ENCODE data around the gene RNU5B-1.

DNA sequence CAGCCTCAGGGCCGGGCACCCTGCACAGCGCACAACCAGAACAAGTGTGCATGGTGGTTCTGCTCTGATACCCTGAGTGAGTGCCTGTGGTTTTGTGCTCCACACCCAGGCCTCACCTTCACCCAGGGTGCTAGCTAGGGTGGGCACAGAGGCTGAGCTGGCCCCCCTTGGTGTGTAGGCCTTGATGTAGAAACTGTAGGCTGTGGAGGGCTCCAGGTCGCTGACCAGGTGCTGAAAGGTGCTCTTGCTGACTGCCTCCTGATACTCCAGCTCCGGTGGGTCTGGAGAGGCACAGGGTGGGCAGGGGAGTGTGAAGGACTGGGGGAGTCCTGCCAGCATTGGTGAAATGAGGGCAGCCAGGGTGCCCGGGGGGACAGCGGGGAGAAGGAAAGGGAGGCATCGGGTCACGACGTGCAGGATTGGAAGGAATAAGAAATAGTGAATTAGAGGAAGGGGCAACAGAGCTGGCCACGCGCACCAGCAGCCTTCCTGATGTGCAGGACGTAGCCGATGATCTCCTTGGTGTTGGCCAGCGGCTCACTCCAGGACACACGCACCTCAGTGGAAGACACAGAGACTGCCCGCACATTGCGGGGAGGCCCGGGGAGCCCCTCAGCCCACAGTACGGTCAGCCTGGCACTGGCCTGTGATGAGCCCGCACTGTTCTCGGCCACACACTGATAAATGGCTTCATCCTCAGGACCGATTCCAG, 26.6 kb downstream of the RNU5B-1 start:
- TF ChIP-seq, protein P1, sequence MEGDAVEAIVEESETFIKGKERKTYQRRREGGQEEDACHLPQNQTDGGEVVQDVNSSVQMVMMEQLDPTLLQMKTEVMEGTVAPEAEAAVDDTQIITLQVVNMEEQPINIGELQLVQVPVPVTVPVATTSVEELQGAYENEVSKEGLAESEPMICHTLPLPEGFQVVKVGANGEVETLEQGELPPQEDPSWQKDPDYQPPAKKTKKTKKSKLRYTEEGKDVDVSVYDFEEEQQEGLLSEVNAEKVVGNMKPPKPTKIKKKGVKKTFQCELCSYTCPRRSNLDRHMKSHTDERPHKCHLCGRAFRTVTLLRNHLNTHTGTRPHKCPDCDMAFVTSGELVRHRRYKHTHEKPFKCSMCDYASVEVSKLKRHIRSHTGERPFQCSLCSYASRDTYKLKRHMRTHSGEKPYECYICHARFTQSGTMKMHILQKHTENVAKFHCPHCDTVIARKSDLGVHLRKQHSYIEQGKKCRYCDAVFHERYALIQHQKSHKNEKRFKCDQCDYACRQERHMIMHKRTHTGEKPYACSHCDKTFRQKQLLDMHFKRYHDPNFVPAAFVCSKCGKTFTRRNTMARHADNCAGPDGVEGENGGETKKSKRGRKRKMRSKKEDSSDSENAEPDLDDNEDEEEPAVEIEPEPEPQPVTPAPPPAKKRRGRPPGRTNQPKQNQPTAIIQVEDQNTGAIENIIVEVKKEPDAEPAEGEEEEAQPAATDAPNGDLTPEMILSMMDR (IDR thresholded peaks at IDR 0.05; ENCODE audit: insufficient read depth, low read length, poor library complexity, severe bottlenecking) = no peak
- no peak for TF ChIP-seq EZH2phosphoT487 (conservative IDR thresholded peaks at IDR 0.05; ENCODE audit: low read length)

Measured in SU-DHL-6 (cell line).